Measurements from ENCODE around the gene GLIS1. TPM values are rescaled to one million over a fixed set of nuclear protein-coding genes. Genes with fewer than 3 reads are reported as not detected.

The GLIS1 gene
- total and polyA plus RNA-seq, 2 of the 8 experiments (the other 6 are each of a cell fraction or from before 2014, with no cell fraction given): 0.15 to 0.22 TPM

- TF ChIP-seq CTCF (IDR thresholded peaks at IDR 0.05; ENCODE audit: control extremely low read depth in 1 of 3, insufficient read depth in 1 of 3, low read depth in 1 of 3, low read length in 3 of 3) (no peak), RNF2 (IDR thresholded peaks at IDR 0.05; ENCODE audit: borderline replicate concordance, low read depth, low read length, missing control alignments, poor library complexity, severe bottlenecking) (no peak), ATF3 (IDR thresholded peaks at IDR 0.05; ENCODE audit: insufficient read depth, low read depth, low read length) (no peak), ZNF274 (IDR thresholded peaks at IDR 0.05; ENCODE audit: borderline replicate concordance, extremely low read depth, low read length) (no peak), TCF12 (IDR thresholded peaks at IDR 0.05; ENCODE audit: low read depth, low read length) (no peak), YY1 (IDR thresholded peaks at IDR 0.05; ENCODE audit: low read depth, low read length) (no peak), CBX8 (IDR thresholded peaks at IDR 0.05; ENCODE audit: borderline replicate concordance, low read depth, low read length) (no peak), EZH2 (IDR thresholded peaks at IDR 0.05; ENCODE audit: low read depth, low read length, severe bottlenecking) (no peak), SIRT6 (IDR thresholded peaks at IDR 0.05; ENCODE audit: low read length) (no peak)
These were observed 145.8 kb downstream of the GLIS1 start (continued) for GRCh38 chr1:53592985-53593757.

Data from H1 (cell line).